Cardiac fibroblast (primary cell): Measurements from ENCODE around the gene HS3ST3A1.
"Not testable (repeated sequence)": the region's sequence is repeated elsewhere in the genome, so short reads cannot be mapped to it uniquely, and the experiment has no call there.

Source experiments
- DNase-seq, 2 donors: peaks; one replicate each; pipeline versions ENCODE4 v3.0.0 to v3.0.0-alpha.2; 2010; ENCODE audit warnings: low read depth in 2 of 2
- H3K4me3 ChIP-seq, 2 donors: replicated peaks in 1 of 2; 1 replicate in 1 of 2; 2 replicates in 1 of 2; pipeline ENCODE4 v1.5.1; 2011; ENCODE audit warnings: low read depth in 2 of 2, low read length in 2 of 2, mild to moderate bottlenecking in 2 of 2, moderate library complexity in 1 of 2
- TF ChIP-seq, protein P1 (sequence below): IDR thresholded peaks from one replicate; pipeline ENCODE4 v1.5.1; 2011; ENCODE audit warnings: low read depth, mild to moderate bottlenecking, low read length, inconsistent platforms

The HS3ST3A1 gene

DNA sequence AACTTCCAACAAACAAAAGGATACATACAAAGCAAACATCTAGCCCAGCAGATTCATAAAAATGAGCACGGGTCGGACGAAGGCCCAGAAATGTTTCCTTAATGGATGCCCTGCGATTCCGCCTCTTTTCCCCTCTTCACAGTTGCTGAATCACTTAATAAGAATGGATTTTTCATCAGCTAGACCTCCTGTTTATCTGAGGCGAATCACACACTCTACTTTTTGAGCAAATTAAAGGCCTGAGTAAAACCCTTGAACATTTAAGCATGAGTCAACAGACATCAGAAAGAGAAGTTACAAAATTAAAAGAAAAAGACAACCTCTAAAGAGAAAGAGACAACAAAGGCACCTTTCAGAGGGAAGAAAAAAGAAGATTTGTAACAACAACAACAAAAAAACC lies 44.7 kb downstream of the HS3ST3A1 start:
- TF ChIP-seq, protein P1, sequence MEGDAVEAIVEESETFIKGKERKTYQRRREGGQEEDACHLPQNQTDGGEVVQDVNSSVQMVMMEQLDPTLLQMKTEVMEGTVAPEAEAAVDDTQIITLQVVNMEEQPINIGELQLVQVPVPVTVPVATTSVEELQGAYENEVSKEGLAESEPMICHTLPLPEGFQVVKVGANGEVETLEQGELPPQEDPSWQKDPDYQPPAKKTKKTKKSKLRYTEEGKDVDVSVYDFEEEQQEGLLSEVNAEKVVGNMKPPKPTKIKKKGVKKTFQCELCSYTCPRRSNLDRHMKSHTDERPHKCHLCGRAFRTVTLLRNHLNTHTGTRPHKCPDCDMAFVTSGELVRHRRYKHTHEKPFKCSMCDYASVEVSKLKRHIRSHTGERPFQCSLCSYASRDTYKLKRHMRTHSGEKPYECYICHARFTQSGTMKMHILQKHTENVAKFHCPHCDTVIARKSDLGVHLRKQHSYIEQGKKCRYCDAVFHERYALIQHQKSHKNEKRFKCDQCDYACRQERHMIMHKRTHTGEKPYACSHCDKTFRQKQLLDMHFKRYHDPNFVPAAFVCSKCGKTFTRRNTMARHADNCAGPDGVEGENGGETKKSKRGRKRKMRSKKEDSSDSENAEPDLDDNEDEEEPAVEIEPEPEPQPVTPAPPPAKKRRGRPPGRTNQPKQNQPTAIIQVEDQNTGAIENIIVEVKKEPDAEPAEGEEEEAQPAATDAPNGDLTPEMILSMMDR: no peak
- DNase-seq: peak; percentile 30 to 75
- H3K4me3 ChIP-seq: no peak overlapping the region

DNA sequence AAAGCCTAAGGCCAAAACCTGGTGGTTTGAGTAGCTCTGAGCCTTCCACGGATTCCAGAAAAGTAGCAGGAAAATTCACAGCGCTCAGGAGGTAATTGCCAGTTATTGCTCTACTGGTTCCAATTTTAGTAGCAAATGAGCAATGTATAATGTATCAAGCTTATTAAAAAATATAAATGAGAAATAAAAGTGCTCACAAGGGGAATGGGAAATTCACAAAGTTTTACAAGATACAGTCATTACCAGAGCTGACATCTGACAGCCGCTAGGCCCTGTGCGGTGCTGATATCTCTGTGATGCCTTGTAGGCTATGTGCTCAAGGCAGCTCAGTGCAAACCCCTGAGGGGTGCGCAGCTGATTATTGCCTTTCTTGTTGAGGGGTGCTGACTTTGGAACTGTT lies 47.5 kb downstream of the HS3ST3A1 start:
- DNase-seq: no peak
- TF ChIP-seq, protein P1: no peak

DNA sequence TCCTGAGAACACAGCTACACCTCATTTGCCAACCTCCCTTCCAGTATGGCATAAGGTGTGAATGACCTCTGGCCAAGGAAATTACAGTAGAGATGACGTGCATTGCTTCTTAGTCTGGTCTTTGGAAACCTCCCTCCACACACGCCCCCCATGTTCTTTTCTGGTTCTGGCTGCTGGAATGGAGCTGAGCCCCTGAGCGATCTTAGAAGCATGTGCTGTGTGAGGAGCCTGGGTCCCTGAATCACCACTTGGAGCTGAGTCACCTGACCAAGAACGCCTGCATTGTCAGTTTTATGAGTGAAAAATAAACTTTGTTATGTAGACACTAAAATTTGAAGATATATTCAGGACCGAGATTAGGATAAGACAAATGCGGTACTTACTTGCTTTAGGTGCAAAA lies 51.4 kb downstream of the HS3ST3A1 start:
- peak in 1 of 2 donors; percentile 43 for DNase-seq
- H3K4me3 ChIP-seq: no peak overlapping the region
- TF ChIP-seq, protein P1: no peak

More for the DNA sequence above, 47.5 kb downstream of the HS3ST3A1 start:
- H3K4me3 ChIP-seq: no peak overlapping the region

DNA sequence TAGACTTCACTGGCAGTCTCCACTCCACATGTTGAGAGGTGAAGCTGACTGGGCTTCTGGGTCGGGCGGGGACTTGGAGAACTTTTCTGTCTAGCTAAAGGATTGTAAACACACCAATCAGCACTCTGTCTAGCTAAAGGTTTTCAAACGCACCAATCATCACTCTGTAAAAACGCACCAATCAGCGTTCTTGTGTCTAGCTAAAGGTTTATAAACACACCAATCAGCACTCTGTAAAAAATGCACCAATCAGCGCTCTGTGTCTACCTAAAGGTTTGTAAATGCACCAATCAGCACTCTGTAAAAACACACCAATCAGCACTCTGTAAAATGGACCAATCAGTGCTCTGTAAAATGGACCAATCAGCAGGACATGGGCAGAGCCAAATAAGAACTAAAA lies 53.2 kb downstream of the HS3ST3A1 start:
- not testable (repeated sequence) for H3K4me3 ChIP-seq, DNase-seq

DNA sequence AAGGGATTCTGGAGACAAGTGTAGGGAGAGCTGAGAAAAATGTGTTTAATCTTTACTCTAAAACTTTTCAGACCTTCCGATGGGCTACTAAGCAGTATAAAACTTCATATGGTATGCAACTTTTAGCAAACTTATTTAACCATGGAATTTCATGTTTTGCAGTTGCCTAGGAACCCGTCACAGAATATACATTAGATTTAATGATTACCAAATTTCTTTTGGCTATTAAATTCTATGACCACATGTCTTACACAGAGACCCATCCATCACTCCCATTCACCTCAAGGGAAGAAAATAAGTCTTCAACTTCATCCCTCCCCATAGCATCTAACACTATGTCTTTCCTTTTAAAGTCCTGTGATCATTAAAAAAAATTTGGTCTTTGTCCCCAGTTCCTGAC lies 54.9 kb downstream of the HS3ST3A1 start:
- DNase-seq: no peak
- no peak overlapping the region for H3K4me3 ChIP-seq
- TF ChIP-seq, protein P1: no peak

DNA sequence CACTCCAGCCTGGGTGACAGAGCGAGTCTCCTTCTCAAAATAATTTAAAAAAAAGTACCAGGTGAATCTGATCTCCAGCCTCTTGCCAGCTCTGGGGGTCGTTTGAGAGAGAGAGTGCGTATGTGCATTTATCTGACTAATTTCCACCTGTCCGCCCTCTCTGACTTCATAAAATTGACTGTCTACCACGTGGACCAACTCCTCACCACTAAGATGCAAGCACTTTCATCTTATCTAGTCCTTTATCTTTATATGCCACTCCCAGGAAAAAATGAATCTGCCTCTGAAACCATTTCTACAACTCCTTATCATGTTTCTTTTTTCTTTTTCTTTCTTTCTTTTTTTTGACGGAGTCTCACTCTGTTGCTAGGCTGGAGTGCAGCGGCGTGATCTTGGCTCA lies 55.8 kb downstream of the HS3ST3A1 start:
- no peak for DNase-seq
- TF ChIP-seq, protein P1: no peak
- H3K4me3 ChIP-seq: no peak overlapping the region

DNA sequence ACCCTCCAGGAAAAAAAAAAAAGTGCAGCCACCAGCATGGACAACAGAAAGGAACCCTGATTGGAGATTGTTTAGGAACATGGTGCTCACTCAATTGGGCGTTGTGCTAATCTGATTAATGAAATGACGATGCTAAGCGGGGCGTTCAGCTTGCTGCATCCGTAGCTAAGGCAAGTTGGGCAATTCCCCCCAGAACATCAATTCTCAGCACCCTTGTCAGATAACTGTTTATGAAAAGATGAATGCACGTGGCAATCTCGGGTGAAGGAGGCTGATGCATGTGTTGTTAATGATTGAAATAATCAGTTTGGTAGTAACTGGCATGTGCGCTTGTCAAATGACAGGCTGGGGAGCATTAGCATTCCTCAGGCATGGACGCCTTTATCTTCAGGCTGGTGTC lies 57.0 kb downstream of the HS3ST3A1 start:
- TF ChIP-seq, protein P1: no peak
- DNase-seq: peak; percentile 56 to 64
- peak overlapping the region in 1 of 2 donors; percentile 5 for H3K4me3 ChIP-seq
